ENCODE results near the gene KCNMB2.

GRCh38 chr3:178686826-178687225 lies 150.6 kb downstream of the KCNMB2 start:
- TF ChIP-seq POLR2AphosphoS5 (IDR thresholded peaks at IDR 0.05; ENCODE audit: low read depth): no peak
- no peak for TF ChIP-seq REST (IDR thresholded peaks at IDR 0.05; ENCODE audit: insufficient replicate concordance, low read depth)

Data from HL-60 (cell line).